Activated T-cell treated with anti-CD3 and anti-CD28 coated beads for 1 hour (primary cell): ENCODE results near the gene SLC25A12.
"Not testable (repeated sequence)": the region's sequence is repeated elsewhere in the genome, so short reads cannot be mapped to it uniquely, and the experiment has no call there.

Source experiments
- DNase-seq: peaks from one replicate; pipeline ENCODE4 v3.0.0-alpha.2; 2020; ENCODE audit warnings: low read depth

Gene SLC25A12

DNA sequence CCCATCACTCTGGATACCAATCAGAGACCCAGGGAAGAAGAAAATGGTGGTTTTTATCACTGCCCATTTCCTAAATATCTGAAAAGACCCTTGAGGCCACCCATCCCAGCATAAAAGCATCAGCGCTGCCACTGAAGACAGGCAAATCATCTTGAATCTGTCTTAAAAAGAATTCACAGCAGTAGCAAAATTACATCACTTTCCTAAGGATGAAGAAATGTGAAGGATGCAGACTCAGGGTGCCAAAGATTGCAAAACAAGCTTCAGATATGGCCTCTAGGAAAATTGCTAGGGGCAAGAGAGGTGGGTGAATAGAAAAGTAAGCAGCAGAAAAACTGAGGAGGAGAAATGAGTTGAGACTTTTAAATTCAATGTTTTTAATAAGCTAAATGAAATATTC lies 70.0 kb downstream of the SLC25A12 start:
- DNase-seq: no peak

GRCh38 chr2:171822525-171823322 lies 71.3 kb downstream of the SLC25A12 start:
- no peak for DNase-seq

DNA sequence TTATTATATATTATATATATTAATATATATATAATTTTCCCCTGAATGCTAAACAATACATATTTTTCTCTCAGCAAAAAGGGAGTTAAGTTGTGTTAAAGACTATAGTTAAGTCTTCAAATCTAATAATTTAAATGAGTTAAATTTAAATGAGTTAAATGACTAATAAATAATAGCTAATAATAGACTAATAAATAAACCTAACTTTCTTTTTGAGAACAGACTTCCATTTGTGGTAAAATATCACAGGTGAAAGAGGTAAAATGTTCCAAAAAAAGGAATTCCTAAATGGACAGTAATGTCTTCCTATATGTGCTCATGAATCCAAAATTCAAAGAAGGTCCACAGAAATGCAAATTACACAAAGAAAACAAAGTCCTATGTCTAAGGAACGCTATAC lies 74.6 kb downstream of the SLC25A12 start:
- DNase-seq: no peak

GRCh38 chr2:171814883-171815282 lies 79.2 kb downstream of the SLC25A12 start:
- DNase-seq: no peak

GRCh38 chr2:171814174-171814573 lies 79.9 kb downstream of the SLC25A12 start:
- no peak for DNase-seq

DNA sequence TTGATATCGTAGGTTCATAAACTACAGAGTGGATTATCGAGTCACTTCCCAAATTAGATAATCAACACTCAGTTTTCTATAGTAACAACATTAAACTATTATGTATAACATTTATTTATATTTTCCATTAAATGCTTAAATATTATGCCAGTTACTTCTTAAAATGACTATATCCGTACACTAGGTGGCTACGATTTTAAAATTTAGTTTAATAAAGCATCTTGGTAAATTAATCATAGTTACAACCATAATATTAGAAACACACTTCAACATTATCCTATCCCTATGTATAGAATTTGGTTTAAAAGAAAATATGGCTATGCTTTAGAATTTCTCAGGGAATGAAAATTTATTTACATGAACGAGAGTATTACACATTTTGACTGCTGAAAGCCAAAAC lies 80.3 kb downstream of the SLC25A12 start:
- DNase-seq: no peak

DNA sequence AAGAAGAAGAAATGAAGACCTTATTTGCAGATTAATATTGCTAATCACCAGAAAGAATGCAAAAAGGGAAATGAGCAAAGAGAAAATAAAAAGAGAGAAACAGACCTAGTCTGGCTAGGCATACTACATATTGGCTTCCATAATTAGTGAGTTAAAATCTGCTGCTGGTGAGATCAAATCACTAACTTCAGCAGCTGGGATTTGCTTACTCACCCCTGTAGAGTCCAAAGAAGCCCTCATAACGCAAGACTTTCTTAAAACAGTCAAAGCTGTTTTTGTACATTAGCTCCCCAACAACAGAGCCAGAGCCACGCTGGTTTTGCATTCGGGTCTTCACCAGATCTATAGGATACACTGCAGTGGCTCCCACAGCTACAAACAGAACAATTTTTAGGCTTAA lies 80.9 kb downstream of the SLC25A12 start:
- DNase-seq: no peak

DNA sequence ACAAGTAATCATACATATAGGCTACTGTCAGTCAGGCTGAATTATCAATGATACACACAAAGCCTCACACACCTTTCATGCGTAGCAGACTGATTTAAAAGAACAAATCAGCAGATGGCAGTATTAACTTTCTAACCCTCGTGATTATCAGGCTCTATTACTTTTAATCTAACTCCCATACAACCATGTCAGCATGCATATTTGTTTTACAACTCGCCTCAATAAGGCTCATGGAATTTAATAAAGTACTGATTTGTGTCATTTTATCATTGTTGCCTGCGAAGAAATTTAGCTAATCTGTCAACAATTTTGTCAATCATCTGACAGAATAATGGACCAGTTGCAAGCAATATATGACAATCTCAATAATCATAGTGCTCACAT lies 82.8 kb downstream of the SLC25A12 start:
- no peak for DNase-seq

DNA sequence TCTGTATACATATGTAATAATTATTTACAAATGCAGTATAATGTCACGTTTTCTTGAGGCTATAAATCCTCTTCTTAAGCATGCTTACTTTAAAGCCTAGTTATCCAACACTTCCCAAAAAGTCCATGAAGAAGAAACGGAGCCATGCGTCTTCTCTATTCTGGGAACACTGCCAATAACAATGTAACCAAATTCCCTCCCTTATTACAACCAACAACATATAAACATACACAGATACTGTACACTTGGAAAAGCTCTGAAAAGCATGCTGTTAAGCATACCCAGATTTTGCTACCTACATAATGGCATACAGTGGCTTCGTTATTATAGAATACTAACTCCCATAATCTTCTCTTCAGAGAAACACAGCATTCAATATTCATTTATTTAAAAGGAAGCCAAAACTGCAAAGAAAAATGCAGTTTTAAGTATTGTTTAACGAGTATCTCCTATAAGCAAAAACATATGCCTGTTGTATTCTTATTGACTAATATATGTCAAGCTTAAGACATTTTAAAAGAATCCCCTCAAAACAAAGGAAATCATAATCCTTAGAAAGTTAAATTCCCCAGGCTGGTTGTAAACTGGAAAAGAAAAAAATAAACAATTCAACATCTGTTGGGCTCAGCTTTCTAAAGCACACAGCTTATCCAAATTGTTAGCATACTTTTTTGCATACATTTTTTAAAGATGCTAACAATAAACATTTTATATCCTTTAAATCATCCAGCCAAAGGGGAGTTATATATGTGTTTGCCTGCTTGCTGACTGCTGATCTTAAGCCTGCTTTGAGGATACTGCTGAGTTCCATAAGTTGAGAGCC lies 83.4 kb downstream of the SLC25A12 start:
- no peak for DNase-seq

DNA sequence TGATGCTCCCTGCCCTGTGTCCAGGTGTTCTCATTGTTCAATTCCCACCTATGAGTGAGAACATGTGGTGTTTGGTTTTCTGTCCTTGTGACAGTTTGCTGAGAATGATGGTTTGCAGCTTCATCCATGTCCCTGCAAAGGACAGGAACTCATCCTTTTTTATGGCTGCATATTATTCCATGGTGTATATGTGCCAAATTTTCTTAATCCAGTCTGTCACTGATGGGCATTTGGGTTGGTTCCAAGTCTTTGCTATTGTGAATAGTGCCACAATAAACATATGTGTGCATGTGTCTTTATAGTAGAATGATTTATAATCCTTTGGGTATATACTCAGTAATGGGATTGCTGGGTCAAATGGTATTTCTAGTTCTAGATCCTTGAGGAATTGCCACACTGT lies 85.2 kb downstream of the SLC25A12 start:
- DNase-seq: not testable (repeated sequence)

DNA sequence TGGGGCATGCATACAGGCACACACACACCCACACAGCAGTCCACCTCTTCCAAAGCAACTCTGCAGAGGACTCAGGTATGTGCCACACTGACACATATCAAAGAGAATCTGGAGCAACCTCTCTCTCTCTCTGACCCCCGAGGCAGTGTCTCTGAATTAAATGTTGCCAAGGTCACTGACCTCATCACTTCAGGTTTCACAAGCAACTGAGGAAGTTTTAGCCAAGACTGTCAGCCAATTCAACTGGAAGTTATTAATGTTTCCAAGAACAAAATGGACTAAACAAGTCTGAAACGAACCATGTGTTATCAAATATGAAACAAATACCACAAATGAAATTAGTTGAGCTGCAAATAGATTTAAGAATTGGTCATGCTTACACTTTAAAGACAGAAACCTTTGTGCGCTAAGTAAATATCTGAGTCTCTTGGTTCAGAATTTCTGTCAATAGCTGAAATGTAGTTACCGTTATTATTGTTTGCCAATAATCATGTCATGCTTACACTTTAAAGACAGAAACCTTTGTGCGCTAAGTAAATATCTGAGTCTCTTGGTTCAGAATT lies 86.1 kb downstream of the SLC25A12 start:
- no peak for DNase-seq

GRCh38 chr2:171807119-171807518 lies 86.9 kb downstream of the SLC25A12 start:
- no peak for DNase-seq

DNA sequence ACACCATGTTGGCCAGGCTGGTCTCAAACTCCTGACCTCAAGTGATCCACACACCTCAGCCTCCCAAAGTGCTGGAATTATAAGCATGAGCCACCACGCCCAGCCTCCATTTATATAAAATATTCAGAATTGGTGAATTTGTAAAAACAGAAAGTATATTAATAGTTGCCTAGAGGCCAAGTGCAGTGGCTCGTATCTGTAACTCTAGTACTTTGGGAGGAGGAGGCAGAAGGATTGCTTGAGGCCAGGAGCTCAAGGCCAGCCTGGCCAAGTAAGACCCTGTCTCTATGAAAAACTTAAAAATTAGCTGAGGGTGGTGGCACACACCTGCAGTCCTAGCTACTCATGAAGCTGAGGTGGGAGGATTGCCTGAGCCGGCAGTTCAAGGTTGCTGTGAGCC lies 89.6 kb downstream of the SLC25A12 start:
- no peak for DNase-seq

DNA sequence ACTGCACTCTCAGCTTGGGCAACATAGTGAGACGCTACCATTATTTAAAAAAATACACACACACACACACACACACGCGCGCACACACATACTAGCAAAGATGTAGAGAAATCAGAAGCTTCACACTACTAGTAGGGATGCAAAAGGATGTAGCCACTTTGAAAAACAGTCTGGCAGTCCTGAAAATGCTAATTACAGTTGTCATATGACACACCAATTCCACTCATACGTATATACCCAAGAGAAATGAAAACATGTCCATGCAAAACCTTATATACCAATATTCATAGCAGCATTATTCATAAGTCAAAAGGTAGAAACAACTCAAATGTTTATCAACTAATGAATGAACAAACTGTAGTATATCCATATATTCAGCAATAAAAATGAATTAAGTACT lies 90.3 kb downstream of the SLC25A12 start:
- no peak for DNase-seq

- no peak for DNase-seq
These were observed 93.4 kb downstream of the SLC25A12 start for GRCh38 chr2:171800639-171801038.

DNA sequence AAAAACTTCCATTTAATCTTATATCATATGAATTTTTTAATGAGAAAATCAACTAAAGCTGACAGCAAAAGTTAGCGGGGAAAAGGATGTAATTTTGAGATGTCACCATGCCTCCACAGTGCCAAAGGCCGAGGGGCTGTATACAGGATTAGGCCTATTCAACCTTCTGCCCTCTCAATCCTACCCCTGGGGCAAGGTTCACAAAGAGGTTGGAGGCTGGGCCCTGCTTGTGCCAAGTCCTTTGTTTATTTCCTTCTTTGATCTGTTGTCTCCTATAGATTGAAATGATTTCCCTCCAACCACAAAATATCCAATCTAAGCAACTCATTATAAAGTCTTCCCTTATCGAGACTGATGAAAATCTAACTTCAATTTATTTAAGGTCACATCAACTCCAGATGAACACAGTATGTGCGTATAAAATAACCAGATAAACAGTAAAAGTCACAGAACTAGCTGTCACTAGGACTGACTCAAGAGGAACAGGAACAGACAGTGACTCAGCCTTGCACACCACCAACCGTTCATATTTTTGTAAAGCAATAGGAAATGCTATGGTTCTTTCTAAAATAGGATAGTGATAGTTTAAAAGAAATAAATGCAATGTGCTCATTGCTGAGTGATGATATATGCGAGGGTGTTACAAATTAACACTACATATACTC lies 95.8 kb downstream of the SLC25A12 start:
- DNase-seq: no peak

DNA sequence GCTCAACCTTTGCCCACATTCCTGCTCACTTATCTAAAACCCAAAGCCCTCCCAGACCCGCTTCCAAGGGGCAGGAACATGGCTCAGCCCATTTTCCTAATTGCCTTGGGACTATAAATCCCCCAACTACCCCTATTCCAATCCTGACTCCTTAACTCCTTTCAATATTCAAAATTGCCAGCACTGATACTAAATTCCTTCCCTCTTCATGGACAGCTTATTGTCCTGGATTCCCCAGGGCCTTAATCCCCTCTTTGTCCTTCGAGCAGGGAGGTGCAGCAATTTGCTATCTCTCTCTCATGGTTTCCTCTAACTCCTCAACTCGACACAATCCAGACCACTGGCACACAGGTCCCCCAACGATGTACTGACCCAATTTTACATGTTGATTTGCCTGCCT lies 99.1 kb downstream of the SLC25A12 start:
- no peak for DNase-seq

GRCh38 chr2:171793691-171794678 lies 100.1 kb downstream of the SLC25A12 start:
- no peak for DNase-seq

DNA sequence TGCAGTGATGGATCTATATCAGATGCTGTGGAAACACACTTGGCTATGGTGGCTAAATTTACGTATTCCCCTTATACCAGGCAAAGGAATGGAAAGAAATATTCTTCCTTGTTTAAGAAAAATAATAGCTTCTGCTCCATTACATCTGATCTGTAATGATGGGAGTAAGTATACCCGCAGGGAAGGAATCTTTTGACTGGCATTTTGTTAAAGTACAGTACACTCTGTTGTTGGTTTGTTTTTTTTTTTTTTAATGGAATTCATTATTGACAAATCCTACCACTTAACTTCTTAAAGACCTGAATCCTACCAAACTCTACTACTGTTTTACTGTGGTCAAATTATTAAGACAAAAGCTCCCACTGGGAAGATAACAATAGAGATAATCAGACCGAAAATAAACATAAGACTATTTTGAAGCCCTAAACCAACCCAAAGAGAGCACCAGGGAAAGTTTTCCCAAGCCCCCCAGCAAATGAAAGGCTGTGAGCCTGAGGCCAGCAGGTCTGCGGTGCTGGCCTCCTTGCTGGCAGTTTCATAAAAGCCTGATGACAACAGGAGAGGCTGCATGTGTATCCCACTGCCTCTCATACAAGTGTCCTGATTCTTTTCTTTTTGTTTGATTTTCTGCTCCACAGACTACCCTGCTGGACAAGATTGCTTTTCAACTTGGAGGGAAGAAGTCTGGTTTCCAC lies 101.0 kb downstream of the SLC25A12 start:
- no peak for DNase-seq

DNA sequence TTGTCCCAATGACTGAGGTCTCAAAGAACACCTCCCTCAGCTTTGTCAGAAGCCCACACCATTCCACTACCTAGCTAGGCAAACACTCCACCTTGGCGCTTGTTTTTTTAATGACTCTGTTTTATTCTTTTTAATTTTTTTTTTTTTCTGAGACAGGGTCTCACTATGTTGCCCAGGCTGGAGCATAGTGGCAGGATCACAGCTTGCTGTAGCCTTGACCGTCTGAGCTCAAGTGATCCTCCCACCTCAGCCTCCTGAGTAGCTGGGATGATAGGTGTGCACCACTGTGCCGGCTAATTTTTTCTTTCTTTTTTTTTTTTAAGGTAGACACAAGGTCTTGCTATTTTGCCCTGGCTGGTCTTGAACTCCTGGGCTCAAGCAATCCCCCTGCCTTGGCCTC lies 101.9 kb downstream of the SLC25A12 start:
- no peak for DNase-seq

GRCh38 chr2:171791361-171791760 lies 102.7 kb downstream of the SLC25A12 start:
- DNase-seq: no peak
